ENCODE measurements around the gene C12orf50.
"Not testable (repeated sequence)": the region's sequence is repeated elsewhere in the genome, so short reads cannot be mapped to it uniquely, and the experiment has no call there.

C12orf50 gene

GRCh38 chr12:87985069-87985675 is 44.0 kb downstream of the C12orf50 start:
- DNase-seq, result no peak

GRCh38 chr12:87982208-87982607 is 47.0 kb downstream of the C12orf50 start:
- DNase-seq, result no peak

- no peak for DNase-seq
Measured at GRCh38 chr12:87981495-87981894, 47.7 kb downstream of the C12orf50 start.

- no peak for DNase-seq
Measured at GRCh38 chr12:87975879-87976278, 53.3 kb downstream of the C12orf50 start.

- no peak for DNase-seq
Measured at GRCh38 chr12:87967871-87968270, 61.3 kb downstream of the C12orf50 start.

GRCh38 chr12:87960566-87960965 is 68.6 kb downstream of the C12orf50 start:
- no peak for DNase-seq

GRCh38 chr12:87954028-87954427 is 75.2 kb downstream of the C12orf50 start:
- DNase-seq, result not testable (repeated sequence)

- no peak for DNase-seq
Measured at GRCh38 chr12:87953256-87953860, 75.8 kb downstream of the C12orf50 start.

- no peak for DNase-seq
Measured at GRCh38 chr12:87952850-87953249, 76.4 kb downstream of the C12orf50 start.

GRCh38 chr12:87952223-87952622 is 77.0 kb downstream of the C12orf50 start:
- DNase-seq, result no peak

GRCh38 chr12:87943762-87944161 is 85.4 kb downstream of the C12orf50 start:
- no peak for DNase-seq

GRCh38 chr12:87943023-87943422 is 86.2 kb downstream of the C12orf50 start:
- no peak for DNase-seq

GRCh38 chr12:87939182-87939581 is 90.0 kb downstream of the C12orf50 start:
- DNase-seq, result no peak

GRCh38 chr12:87935216-87935615 is 94.0 kb downstream of the C12orf50 start:
- no peak for DNase-seq

- no peak for DNase-seq
Measured at GRCh38 chr12:87933991-87934390, 95.2 kb downstream of the C12orf50 start.

- no peak for DNase-seq
Measured at GRCh38 chr12:87931812-87932211, 97.4 kb downstream of the C12orf50 start.

GRCh38 chr12:87930627-87931026 is 98.6 kb downstream of the C12orf50 start:
- DNase-seq, result no peak
